Skeletal muscle tissue (tissue), 4 donors: Measurements from ENCODE around the gene MCFD2. TPM values are rescaled to one million over a fixed set of nuclear protein-coding genes. Genes with fewer than 3 reads are reported as not detected.

Experiments
- H3K27ac ChIP-seq: one replicate; pipeline ENCODE4 v1.7.0; 2013; ENCODE audit warnings: mild to moderate bottlenecking, low read depth, low read length, inconsistent platforms
- H3K27me3 ChIP-seq, 3 donors: one replicate each; pipeline ENCODE4 v1.7.0; 2013; ENCODE audit warnings: low read length in 3 of 3; ENCODE audit not compliant: control insufficient read depth in 3 of 3, insufficient read depth in 3 of 3
- H3K36me3 ChIP-seq, 3 donors: one replicate each; pipeline ENCODE4 v1.7.0; 2013; ENCODE audit warnings: low read length in 3 of 3; ENCODE audit not compliant: control insufficient read depth in 3 of 3, insufficient read depth in 3 of 3
- H3K4me1 ChIP-seq, 3 donors: one replicate each; pipeline ENCODE4 v1.7.0; 2013; ENCODE audit warnings: low read length in 3 of 3, mild to moderate bottlenecking in 3 of 3; ENCODE audit not compliant: control insufficient read depth in 3 of 3, insufficient read depth in 3 of 3
- H3K4me3 ChIP-seq, 3 donors: one replicate each; pipeline ENCODE4 v1.7.0; 2013; ENCODE audit warnings: low read length in 3 of 3
- H3K9ac ChIP-seq, 3 donors: one replicate each; pipeline ENCODE4 v1.7.0; 2013; ENCODE audit warnings: low read length in 3 of 3, mild to moderate bottlenecking in 3 of 3, moderate library complexity in 2 of 3, low read depth in 1 of 3
- H3K9me3 ChIP-seq, 3 donors: one replicate each; pipeline ENCODE4 v1.7.0; 2013; ENCODE audit warnings: low read length in 3 of 3; ENCODE audit not compliant: control insufficient read depth in 3 of 3
- total RNA-seq: library from RNA; depleted of rRNA; stranded (reverse); fragments of >200 nt; gene quantifications from one replicate; pipeline ENCODE4 v1.2.3, GENCODE V29; 2014
- donor health status: Osteomylitis.

MCFD2 gene
- total RNA-seq, 1 donor from 2014 or later = 36.0 TPM

DNA sequence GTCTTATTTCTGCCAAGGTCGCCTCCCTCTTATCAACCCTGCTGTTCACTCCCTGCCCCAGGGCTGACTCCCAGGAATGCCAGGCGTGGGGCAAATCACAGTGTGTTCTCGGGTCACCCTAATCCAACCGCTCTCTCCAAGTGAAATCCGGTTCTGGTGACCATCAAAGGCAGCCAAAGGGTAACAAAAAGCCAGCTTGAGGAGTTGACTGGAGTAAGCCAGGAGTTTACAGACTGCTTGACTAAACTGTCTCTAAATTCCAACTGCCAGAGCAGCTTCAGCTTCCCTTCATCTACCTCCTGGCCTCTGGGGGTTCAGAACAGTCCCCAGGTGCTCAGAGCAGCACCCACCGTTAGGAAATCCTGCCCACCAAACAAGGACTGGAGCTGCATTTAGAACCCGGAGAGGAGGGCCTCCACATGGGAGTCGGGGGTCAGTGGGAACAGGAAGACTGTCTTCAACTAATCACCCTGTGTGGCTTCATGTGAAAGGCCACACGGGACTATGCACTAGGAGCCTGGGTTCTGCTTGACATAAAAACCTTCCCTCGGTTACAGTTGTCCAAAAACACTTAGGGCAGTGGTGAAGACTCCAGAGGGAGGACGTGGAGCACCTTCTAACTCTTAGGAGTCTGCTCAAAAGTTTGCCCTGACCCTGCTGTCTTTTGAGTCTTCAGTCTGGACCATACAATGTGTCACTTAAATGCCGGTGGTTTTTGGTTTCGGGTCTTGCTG lies 24.2 kb upstream of the MCFD2 start:
- peak overlapping the region in 1 of 3 donors; percentile 67 for H3K4me3 ChIP-seq
- H3K36me3 ChIP-seq = no peaks in the 10 kb centered on the region
- peak overlapping the region; percentile 25 to 86 (median 82) for H3K9ac ChIP-seq
- H3K27me3 ChIP-seq = no peaks in the 10 kb centered on the region
- H3K9me3 ChIP-seq = no peaks in the 10 kb centered on the region
- peaks cover 24 to 33% (median 26%) of the 10 kb centered on the region in 3 donors for H3K4me1 ChIP-seq
- peak overlapping the region; percentile 91 for H3K27ac ChIP-seq

DNA sequence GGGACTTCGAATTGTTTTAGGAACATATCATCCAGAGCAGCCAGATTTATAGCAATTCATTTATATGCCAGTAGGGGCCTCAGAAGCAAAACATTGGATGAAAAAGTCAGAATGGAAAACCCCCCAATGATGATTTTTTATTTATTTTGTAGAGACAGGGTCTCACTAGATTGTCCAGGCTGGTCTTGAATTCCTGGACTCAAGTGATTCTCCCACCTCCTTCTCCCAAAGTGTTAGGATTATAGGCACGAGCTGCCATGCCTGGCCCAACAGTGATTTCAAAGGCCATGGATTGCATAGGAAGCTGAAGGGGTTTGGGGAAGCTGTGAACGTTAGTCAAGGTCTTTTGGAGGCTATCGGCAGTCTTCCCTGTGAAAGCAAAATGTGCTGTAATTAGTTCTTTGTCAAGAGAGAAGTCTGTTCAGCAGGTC lies 21.9 kb upstream of the MCFD2 start:
- Histone ChIP-seq H3K9me3 (no peaks in the 10 kb centered on the region), H3K9ac (no peak overlapping the region), H3K36me3 (no peaks in the 10 kb centered on the region), H3K27ac (no peak overlapping the region), H3K4me3 (no peak overlapping the region), H3K27me3 (no peaks in the 10 kb centered on the region), H3K4me1 (peaks cover 20 to 24% (median 21%) of the 10 kb centered on the region in 3 donors)

DNA sequence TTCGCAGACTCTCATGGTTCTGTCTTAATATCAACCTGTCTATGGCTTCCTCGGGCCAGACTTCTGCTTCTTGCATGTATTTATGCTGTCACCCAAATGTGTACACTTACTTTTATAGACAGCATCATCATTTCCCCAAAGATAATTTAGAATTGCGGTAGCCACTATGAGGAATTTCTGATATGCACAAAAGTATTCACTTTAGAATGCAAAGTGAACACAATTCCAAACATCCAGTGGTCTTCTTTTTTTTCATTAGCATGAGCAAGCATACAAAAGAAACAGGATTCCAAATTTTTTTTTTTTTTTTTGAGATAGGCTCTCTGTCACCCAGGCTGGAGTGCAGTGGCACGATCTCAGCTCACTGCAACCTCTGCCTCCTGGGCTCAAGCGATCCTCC lies 21.0 kb upstream of the MCFD2 start:
- H3K9me3 ChIP-seq = no peaks in the 10 kb centered on the region
- H3K4me3 ChIP-seq = no peak overlapping the region
- H3K9ac ChIP-seq = no peak overlapping the region
- H3K4me1 ChIP-seq = peaks cover 12 to 15% (median 14%) of the 10 kb centered on the region in 3 donors
- no peak overlapping the region for H3K27ac ChIP-seq
- no peaks in the 10 kb centered on the region for H3K27me3 ChIP-seq
- no peaks in the 10 kb centered on the region for H3K36me3 ChIP-seq

DNA sequence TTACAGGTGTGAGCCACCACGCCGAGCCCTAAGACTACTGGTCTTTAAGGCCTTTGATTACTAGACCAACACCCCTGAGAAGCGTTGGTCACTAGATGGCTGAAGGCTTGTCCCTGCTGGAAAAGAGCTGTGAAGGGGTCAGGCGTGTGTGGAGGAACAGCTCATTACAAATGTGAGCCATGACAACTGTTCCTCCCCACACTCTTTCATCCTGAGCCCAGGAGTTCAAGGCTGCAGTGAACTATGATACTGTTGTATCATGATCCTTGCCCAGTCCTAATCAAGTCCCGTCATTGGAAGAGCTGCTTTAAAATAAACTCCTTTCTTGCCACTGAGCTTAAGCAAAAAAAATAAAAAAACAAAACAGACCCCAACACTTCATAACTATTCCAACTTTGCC lies 19.5 kb upstream of the MCFD2 start:
- Histone ChIP-seq H3K27ac (no peak overlapping the region), H3K4me1 (peaks cover 5 to 6% (median 5%) of the 10 kb centered on the region in 3 donors), H3K4me3 (no peak overlapping the region), H3K9ac (no peak overlapping the region), H3K9me3 (no peaks in the 10 kb centered on the region), H3K27me3 (no peaks in the 10 kb centered on the region), H3K36me3 (no peaks in the 10 kb centered on the region)

DNA sequence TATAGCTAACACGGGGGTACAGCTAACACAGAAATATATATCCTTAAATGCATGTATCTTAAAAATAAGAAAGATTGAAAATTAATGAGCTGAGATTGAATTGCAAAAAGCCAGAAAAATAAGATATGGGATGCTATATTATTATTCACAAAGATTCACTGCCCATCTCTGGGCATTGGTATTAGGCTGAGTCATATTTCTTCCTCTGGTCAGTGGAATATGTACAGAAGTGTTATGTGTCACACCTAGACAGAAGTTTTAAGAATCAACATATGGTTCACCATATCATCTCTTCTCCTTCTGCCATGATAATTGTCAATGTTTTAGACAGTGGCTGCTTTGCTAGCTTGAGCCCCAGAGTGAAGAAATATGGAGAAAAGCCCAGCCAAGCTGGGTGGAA lies 14.0 kb upstream of the MCFD2 start:
- no peak overlapping the region for H3K9ac ChIP-seq
- no peaks in the 10 kb centered on the region for H3K36me3 ChIP-seq
- H3K4me3 ChIP-seq = no peak overlapping the region
- H3K9me3 ChIP-seq = no peaks in the 10 kb centered on the region
- no peaks in the 10 kb centered on the region for H3K27me3 ChIP-seq
- H3K27ac ChIP-seq = no peak overlapping the region
- H3K4me1 ChIP-seq = no peaks in the 10 kb centered on the region

DNA sequence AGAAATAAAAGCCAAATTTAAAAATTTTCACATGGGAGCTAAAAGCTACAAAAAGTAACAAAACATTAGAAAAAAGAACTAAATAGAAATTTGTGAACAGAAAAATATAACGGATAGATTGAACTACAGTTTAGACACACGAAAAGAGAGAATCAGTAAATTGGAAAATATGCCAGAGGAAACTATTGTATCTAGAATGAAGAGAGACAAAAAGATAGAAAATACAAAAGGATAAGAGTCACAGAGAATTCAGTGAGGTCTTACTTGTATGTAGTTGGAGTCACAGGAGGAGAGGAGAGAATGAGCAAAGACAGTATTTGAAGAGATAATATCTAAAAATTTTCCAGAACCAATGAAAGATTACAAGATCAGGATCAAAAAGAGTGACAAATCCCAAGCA lies 11.3 kb upstream of the MCFD2 start:
- Histone ChIP-seq H3K9ac (no peak overlapping the region), H3K9me3 (no peaks in the 10 kb centered on the region), H3K27me3 (no peaks in the 10 kb centered on the region), H3K27ac (no peak overlapping the region), H3K36me3 (no peaks in the 10 kb centered on the region), H3K4me3 (no peak overlapping the region), H3K4me1 (no peaks in the 10 kb centered on the region)

DNA sequence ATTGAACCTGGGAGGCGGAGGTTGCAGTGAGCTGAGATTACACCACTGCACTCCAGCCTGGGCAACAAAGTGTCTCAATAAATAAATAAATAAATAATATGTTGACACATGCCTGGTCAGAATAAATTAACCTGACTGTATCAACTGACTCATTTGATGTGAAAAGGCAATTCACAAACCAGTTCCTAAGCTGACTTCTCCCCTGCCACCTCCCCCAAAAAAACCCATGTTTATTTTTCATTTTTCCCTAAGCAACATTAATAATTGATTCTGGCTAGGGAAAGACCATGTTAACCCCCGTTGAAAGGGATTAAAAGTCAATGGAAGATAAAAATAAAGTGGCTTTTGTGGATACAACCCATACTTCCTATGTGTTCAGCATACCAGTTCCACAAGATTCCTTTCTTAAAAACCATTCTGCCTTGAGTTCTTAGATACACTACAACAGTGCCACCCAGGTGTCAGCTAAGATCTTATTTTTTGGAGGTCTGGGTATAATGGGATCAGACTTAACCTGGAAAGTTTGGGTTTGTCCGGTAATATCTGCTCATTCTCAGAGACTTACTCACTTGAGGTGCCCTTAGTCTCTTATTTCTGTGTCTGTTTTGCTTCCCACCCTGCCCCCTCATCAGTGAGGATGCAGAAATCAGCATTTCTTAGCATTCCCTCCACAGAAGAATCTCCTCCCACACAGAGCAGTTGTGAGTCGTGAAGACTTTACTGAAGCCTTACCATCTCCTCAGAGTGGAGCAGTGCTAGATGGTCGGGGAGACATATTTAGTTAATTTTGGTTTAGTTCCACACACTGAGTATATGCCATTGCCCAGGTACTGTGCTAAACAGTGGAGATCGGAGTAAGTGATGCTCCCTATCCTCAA lies 10.1 kb upstream of the MCFD2 start:
- H3K4me3 ChIP-seq = no peak overlapping the region
- no peak overlapping the region for H3K27ac ChIP-seq

DNA sequence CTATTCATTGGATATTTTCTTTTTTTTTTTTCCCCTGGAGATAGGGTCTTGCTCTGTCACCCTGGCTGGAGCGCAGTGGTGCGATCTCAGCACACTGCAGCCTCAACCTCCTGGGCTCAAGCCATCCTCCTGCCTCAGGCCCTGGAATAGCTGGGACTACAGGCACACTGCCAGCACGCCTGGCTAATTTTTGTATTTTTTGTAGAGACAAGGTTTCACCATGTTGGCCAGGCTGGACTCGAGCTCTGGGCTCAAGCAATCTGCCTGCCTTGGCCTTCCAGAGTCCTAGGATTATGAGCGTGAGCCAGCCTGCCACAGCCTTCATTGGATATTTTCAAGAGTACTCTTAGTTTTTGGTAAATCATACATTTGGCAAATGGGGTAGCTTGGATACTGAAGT lies 9.0 kb upstream of the MCFD2 start:
- Histone ChIP-seq H3K27me3 (no peaks in the 10 kb centered on the region), H3K9me3 (no peaks in the 10 kb centered on the region), H3K4me1 (no peaks in the 10 kb centered on the region), H3K36me3 (no peaks in the 10 kb centered on the region), H3K27ac (no peak overlapping the region), H3K4me3 (no peak overlapping the region), H3K9ac (no peak overlapping the region)

More for the DNA sequence above, 10.1 kb upstream of the MCFD2 start:
- H3K36me3 ChIP-seq = no peaks in the 10 kb centered on the region
- H3K4me1 ChIP-seq = no peaks in the 10 kb centered on the region
- no peaks in the 10 kb centered on the region for H3K9me3 ChIP-seq
- H3K9ac ChIP-seq = no peak overlapping the region
- no peaks in the 10 kb centered on the region for H3K27me3 ChIP-seq

DNA sequence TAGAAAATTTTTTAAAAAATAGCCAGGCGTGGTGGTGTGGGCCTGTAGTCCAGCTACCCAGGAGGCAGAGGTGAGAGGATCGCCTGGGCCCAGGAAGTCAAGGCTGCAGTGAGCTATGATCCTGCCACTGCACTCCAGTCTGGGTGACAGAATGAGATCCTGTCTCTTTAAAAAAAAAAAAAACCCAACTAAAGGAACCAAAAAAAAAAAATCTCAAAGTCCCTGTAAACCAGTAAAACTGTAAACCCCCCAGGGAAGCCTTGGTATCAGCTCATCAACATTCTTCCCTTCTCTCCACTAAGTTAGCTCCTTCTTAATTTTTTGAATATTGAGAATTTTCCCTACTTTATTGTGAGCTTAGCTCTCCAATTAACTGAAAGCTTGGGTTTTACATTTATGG lies 8.4 kb upstream of the MCFD2 start:
- no peaks in the 10 kb centered on the region for H3K4me1 ChIP-seq
- H3K27ac ChIP-seq = no peak overlapping the region
- no peaks in the 10 kb centered on the region for H3K27me3 ChIP-seq
- H3K36me3 ChIP-seq = no peaks in the 10 kb centered on the region
- H3K9me3 ChIP-seq = no peaks in the 10 kb centered on the region
- H3K4me3 ChIP-seq = no peak overlapping the region
- H3K9ac ChIP-seq = no peak overlapping the region

DNA sequence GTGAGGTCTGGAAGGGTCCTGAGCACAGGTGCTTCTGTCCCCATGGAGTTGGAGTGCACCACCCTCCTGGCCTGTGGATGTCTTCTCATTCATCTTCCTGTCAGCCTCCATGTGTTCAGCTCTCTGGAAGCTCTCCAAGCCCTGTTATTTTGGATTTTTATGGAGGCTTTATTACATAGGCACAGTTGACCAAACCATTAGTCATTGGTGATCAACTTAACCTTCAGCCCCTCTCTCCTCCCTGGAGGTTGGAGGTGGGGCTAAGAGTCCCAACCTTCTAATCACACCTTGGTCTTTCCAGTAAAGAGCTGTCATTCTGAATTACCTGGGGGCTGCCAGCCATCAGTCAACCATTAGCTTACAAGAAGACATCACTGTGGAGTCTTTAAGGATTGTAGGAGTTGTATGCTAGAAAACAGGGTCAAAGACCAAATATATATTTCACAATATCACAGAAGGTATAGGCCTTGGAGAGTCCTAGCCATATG lies 7.5 kb upstream of the MCFD2 start:
- no peaks in the 10 kb centered on the region for H3K36me3 ChIP-seq
- no peaks in the 10 kb centered on the region for H3K27me3 ChIP-seq
- H3K4me3 ChIP-seq = no peak overlapping the region
- no peak overlapping the region for H3K27ac ChIP-seq
- no peaks in the 10 kb centered on the region for H3K4me1 ChIP-seq
- no peaks in the 10 kb centered on the region for H3K9me3 ChIP-seq
- no peak overlapping the region for H3K9ac ChIP-seq
